Kidney tubule cell (primary cell): ENCODE results near the gene MAST4.

Source experiments
- DNase-seq: peaks from one replicate; pipeline ENCODE4 v3.0.0-alpha.2; 2018; ENCODE audit warnings: low spot score

The MAST4 gene

DNA sequence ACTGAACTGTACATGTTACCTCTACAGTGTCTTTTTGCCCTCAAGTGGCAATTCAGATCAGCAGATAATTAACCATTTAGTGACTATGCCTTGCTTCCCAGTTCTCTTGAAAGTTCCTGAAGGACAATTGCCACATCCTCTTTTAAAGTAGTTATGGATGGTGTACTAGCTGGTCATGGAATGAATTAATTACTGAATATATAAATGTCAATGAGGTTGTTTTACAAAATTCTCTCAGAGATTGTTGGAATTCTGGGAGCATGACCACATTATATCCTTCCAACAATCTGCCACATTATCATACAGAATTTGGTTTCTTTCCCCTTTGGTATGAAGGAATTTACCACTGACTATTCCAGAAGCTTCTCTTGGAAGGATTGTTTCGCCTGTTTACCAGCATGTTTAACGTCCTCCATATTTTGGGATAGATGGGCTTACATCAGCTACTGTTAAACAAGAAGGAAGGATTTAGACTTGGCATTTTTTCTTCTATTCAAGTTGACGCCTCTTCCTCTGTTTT, 424.0 kb downstream of the MAST4 start:
- DNase-seq, result no peak

DNA sequence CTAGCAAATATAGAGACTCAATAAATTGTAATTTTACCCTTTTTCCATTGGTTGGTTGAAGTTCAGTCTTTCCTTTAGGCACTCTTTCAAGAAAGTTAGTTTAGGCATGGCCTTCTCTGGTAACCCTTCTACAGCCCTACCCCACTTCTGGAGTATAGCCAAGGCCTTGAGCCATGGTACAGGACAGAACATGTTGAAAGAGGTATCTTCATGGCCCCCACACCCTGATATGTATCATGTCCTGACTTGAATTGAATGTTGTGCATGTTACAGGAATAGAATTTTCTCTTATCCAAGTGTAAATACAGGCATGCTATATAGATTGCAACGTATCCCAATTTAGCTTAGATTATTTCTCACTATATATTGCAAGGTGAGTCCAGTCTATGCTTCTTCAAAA, 424.8 kb downstream of the MAST4 start:
- no peak for DNase-seq

DNA sequence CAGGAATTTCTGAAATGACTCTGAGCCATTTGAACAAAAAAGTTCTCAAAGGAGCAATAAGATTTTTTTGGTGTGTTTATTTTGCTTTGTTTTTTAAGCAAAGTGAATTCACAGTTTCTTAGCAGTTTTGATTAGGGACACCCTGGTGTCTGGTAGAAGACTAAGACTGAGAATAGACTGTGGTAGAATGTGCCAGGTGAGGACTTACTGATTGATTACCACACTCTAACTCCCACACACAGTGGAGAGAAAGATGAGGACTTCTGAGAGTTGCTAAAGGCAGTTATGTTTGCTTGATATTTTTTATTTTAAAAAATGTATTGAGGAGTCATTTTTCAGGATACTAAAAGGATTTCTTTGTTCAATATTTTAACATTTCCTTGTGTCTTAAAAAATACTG, 425.3 kb downstream of the MAST4 start:
- no peak for DNase-seq

DNA sequence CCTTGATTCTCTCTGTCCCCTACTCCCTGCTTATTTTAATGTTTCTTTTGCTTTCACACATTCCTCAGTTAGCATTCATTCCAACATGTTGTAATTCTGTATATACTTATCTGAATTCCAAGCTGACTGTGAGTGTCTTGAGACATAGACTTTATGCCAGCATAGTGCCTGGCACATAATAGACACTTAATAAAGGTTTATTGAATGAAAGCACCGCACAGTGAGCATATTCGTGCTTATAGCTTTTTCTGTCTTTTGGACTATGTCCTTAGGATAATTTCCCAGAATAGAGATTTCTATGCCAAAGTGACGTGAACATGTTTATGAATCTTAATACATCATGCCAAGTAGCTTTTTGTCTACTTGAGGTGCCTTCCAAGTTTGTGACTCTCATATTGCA, 425.8 kb downstream of the MAST4 start:
- no peak for DNase-seq

DNA sequence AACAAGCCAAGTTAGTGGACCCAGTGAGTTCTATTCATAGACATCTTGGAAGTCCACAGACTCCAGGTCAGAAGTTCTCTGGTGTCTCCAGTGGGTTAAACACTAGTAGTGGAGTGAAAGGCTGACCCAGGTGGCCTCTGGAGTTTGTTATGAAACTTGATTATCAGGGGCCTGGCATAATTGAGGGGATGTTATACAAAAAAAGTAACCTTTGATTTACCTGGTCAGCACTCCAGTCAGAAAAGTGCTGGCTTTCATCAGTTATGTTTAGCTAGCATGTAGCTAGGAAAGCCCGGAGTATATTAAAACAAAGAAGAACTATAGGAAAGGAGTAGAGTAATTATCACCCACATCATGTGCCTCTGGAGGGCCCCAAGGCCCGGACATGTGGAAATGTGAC, 429.3 kb downstream of the MAST4 start:
- DNase-seq, result no peak

DNA sequence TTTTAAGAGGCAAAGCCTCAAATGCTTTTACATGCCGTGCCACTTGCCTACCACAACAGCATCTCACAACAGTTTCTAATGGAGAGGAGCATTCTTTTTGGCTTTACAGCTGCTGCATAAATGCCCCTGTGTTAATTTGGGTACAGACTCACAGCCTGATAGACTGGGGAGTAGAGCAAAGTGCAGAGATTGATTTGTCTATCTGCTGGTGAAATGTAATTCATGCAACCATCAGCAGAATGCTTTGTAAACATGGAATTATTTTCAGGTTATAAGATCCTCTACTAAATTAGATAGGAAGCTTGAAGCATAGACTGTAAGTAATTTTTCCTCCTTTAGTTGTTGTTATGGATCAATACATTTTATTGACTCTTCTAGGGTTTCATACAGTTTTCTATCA, 430.1 kb downstream of the MAST4 start:
- no peak for DNase-seq

DNA sequence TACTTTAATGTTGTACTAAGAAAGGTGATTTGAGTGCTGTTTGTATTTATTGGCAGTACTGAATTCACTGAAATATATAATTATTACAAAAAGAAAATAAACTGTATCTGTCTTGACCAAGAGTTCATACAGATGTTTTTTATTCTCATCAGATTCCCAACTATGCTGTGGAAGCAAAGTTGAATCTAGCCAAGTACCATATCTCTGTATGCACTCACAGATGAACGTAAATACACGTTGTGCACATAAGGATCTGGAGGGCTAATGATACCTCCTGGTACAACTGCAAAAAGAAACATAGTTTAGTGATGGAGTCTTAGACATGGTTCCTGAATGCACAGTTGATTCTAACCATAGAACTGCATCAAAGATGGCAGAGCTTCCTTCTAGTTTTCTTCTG, 431.0 kb downstream of the MAST4 start:
- DNase-seq, result no peak

DNA sequence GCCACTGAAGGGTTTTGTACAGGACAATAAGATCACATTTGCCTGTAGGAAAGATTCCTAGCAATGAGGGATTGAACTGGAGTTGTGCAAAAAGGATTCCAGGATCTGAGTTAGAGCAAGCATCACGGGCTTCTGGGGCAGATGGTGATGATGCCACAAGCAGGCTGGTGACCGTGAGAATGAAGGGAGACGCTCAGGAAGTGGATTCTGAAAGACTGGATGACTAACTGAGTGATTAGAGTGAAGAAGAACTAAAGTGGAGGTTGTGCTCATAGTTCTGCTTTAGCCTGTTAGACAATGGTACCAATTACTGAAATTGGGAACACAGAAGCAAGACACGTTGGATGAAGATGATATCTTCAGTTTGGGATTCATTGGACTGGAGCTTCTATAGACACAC, 432.2 kb downstream of the MAST4 start:
- no peak for DNase-seq

DNA sequence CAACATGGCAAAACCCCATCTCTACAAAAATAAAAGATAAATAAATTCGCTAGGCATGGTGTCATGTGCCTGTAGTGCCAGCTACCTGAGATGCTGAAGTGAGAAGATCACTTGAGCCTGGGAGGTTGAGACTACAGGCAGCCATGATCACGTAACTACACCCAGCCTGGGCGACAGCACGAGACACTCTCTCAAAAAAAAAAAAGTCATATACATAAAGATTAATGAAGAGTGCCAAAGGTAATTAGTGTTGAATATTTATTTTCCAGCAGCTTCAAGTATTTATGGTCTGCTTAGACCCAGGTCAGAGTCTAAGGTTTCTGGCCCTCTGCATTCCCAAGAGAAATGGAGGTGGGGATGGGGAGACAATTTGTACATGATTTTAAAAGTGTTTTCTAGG, 432.7 kb downstream of the MAST4 start:
- DNase-seq, result no peak

DNA sequence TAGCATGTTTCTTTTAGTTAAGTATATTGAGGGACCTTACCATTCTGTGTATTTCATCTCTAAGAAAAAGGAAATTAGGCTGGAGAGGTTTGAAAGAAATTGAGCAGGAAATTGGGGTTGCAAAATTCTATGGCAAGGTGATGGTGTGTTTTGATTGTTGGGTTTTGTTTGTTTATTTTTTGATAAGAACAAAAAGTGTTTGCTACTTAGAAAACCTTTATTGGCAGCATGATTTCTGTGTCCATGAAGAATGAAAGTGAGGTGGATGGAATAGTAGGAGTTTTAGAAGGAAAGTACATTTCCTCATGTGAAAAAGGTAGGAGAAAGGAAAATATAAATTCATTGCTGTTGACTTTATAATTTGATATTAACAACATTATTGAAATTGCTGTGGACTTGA, 433.3 kb downstream of the MAST4 start:
- DNase-seq, result no peak

DNA sequence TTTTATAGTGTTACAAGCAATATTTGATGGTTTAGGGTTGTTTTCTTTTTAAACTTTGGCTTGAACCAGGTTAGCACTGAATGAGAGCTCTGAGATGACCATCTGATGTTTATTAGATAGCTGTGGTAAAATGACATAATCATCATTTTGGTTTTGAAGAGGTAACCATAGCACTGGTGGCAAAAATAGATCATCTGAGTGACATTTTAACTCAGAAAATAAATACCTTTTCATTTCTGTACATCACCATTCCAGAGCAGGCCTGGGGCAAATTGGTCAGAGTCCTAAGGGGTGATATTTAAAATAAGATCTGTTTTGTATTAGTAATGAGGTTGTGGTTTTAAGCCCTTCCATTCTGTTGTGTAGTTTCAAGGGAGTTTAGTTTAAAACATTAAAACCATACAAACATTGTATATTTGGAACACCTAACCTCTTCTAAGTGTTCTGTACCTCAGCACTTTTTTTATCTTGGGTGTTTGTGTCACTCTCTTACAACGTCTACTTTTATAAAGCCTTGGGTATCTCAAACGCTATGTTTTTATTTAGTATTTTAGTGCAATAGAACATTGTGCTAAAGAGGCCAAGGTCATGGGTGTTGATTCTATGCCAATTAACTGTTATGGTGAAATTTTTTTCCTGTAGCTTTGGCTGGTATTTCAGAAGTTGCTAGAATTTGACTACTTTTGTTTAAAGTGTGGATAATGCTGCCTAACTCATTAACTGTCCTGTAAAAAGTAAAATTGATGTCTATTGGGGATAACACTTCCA, 434.3 kb downstream of the MAST4 start:
- peak; percentile 65 for DNase-seq

DNA sequence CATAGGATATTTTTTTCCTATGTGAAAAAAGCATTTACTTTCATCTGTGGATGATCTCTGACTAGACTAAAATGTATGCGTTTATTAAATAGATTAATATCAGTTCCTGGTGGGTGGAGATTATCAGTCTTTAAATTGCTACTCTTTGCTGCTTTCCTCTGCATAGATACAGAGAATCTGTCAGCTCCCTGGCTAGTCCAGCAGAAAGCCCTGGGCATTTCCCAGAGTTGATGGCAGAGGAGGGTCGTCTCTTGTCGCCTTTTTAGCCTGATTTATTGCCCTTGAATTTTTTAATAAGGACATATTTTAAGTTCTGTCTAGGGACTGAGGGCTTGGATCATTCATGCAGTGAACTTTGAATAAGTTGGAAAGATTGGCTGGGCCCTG, 434.9 kb downstream of the MAST4 start:
- no peak for DNase-seq

DNA sequence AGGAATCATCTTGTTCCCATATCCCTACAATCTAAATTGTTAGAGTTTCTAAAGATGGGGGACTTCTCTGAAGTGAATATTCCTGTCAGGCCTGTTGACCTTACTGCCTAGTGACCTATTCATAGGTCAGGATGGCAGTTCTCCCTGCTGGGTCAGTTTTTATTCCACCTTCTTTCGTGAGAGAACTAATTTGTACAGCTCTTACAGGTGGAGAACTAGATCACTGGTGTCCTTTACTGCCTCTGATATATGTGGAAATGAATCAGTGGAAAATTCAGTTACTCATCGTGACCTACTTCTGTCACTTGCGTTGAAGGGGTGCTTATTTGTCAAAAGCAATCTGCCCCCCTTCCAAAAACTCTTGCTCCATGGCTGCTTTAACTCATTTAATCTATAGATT, 435.5 kb downstream of the MAST4 start:
- no peak for DNase-seq

DNA sequence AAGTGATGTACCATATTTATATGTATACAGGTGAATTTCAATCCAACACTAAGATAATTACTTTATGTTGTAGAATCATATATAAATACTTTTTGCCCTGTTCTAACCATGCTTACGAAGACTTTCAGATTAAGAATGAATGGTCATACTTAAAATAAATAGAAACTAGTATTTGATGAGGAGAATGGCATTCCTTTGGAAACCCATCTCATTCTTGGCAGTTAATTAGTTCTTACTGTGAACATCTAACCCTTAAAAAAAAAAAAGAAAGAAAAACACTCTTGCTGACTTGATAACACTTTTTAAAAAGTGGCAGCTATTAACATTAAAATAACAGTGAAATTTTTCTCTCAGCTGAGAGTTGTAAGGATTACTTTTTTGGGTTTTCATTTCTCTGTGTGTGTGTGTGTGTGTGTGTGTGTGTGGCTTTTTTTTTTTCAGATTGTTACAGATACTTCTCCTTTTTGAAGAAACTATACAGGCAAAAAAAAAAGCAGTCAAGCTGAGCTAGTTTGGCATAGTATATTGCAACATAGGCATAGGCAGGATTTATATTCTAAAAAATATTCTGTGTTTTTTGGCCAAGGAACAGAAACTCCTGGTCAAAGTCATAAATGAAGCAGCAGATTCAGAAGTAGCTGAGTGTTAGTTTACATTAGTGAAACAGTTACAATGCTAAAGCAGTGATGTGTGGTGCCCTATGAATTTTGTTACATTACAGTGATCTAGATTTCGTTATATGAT, 436.9 kb downstream of the MAST4 start:
- DNase-seq, result no peak

DNA sequence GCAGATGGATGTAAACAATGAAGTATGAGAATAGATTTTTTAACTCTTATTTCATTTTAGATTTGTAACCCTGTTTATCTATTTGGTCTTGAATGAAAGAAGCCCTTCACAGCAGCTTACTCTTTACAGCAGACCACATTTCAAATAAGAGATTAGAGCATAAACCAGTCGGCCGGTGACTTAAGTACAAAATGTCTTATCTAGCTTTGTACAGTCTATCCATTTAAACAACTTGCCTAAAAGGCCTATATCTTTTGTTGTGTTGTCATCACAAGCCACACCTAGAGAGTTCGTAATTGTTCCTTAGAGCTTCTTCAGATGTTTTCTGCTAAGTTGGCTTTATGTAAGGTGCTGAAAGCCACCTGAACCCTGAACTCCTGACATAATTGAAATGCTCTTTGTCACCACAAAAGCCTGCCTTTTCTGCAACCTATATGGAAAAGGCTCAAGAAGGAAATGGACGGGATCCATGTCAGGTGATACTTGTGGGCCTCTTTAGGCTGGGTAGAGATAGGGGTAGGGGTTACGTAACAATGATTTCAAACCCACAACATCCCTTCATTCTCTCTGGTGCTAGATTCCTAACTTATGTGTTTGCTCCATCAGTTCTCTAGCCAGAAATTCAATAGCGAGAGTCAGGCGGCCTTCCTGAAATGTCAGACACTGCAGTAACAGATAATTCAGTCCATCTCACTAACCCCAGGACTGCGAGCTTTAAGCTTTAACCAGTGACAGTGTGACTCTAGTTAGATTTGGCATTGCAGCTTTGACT, 437.9 kb downstream of the MAST4 start:
- no peak for DNase-seq

DNA sequence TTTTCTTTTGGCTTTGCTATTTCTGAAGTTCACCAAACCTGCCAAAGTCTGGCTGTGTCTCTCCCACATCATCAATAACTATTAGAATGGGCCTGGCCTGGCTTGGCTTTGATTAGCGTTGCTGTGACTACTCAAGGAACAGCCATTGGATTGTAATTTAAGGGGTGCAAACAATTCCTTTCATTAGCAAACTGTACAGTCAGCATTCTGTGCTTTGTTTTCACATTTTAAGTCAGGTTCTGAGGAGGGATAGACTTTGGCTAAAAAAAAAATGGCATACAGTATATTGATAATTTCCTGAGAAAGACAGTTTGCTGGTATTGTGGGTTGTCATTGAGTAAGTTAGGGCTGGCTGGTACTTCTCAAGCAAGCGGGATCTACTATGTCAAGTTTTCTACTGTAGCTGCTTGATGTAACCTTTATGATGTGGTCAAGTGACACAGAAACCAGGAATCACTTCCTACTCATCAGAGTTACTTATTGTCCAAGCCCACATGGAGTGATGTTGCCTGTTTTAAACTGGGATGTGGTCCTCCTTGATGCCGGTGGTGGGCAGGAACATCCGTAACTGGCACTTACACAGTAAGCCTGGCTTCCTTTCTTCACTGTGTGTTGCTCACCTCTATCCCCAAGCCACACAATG, 439.0 kb downstream of the MAST4 start:
- peak; percentile 80 for DNase-seq

DNA sequence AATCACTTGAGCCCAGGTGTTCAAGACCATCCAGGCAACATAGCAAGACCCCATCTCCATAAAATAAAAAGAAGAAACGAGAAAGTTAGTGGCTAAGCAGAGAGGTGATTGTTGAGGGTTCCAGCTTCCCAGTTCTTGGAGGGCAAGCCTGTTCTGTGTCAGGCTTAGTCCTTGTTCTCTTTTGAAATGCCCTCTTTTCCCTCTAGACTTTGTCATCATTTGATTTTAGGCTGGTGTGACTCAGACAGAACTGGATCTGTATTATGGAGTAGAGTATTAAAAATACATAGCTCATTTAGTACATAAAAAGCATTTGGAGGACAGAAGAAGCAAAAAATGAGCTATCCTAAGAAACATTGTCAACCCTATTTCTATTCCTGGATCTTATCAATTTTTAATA, 441.0 kb downstream of the MAST4 start:
- no peak for DNase-seq

DNA sequence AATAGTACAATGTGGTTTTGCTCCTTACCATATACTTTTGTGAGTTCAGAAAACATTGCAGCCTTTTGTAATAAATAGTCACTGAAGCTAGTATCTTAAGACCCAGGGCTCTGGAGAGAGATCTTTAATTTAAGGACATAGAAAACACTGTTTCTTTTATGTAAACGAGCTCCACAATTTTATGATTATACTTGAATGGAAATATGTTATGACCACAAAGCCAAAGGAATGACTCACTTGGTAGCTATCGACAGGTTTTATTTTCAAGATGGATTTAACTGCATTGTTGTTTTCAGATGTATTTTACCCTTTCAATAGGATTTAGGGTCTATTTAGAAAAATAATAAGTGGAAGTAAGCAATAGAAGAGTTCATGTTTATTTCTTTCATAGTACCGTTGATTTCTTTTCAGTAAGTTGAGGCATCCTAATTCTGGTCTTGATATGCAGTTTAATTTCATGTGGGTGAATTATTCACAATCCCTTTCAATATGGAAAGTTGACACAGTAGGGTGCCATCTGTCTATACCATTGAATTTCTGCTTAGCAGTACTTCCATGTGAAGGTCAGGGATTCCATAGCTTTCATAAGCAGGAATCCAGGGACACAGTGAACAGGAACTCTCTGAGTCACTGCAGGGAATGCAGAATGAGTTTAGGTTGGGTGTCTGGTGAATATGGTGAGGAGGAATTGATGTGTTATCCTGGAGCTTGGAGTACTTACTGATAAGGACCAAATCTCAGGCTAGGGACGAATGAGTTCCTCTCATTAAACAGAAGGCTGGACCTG, 442.8 kb downstream of the MAST4 start:
- DNase-seq, result peak; percentile 73

DNA sequence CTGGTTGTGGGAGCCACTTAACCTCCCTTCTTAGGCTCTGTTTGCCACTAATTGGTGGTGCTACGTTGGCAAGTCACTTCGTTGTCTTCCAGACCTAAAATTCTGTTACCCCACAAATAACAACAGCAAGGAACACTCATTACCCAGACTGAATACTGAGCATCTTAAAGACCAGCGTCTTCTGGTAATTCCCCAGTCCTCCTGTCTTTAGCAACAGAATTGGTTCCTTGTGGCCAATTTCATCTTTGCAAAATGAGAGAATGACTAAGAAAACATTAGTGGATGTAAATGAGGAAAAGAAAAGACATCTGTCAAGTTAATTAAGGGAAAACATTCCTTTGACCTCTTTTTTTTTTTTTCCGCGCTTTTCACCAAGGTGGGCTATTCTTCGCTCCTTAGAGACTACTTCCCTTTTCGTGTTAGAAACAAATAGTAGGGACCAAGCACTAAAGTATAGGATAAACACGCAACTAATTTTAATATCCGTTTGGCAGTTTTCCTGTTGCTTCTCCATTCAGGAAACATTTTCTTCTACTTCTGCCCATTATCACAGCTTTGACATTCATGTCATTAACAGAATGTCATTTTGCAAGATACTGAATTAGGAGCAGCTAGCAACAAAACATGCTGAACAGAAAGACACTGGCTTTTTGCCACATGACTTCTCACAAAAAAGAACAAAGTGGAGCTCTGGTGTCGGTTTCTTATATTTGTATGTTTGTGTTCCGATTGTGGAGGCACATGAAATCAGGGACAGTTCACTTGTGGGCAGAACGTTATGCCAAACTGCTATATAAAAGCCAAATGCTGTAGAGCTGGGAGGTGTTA, 446.2 kb downstream of the MAST4 start:
- no peak for DNase-seq

DNA sequence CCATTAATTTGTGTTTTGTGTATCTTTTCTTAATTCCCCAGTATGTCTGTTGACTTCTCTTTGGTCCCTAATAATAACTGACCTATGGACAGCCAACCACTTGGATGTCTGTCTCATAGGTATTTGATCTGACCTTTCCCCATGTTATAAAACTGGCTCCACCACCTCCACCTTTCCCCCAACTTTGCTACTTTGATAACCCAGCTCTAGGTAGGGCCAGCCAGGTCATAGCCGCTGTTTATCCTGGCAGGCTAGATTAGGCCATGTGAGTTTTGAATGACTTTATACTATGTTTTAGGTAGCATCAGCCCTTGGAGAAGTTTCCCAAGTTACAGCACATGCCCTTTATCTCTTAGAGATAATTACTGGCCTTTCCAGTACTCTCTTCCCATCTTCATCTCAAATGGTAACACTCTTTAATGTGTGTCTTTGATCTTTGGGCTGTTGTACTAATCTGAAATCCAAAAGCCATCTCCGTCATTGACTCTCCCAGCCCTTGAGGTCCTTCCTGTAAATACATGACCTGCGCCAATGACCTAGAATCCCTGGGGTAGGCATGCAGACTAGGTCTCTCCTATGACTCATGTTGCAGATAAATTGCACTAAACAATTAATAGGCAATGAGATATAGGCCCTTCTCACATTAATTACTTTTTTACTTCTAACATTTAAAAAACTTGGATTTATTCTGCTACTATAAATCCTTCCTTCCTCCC, 447.8 kb downstream of the MAST4 start:
- no peak for DNase-seq
